ENCODE data around the gene ACSM3. TPM values are rescaled to one million over a fixed set of nuclear protein-coding genes. Genes with fewer than 3 reads are reported as not detected.

Gene ACSM3
- total and polyA plus RNA-seq, 11 donors = 2.0 to 22.5 (median 5.0) TPM

DNA sequence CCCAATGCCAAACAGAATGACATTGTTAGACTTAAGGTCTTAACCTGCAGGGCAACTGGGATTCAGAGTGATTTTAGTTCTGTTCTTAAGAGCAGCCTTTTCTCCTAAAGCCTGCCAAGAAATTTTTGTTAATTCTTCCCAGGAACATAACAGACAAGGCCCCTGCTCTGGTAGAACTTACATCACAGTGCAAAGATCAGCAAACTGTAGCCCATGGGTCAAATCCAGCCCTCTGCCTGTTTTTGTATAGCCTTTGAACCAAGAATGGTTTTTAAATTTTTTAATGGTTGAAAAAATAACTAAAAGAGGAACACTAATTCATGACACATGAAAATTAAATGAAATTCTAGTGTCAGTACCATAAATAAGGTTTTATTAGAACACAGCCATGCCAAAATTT, 3.8 kb downstream of the ACSM3 start:
- Histone ChIP-seq H3K27me3 (no peaks in the 10 kb centered on the region), H3K4me1 (peaks cover 0 to 13% (median 0%) of the 10 kb centered on the region in 12 donors), H3K9me3 (peaks cover 0 to 7% (median 0%) of the 10 kb centered on the region in 12 donors), H3K36me3 (no peaks in the 10 kb centered on the region), H3K27ac (no peak overlapping the region), H3K4me3 (no peak overlapping the region)
- ATAC-seq = no peak
- DNase-seq = no peak
- no peak for TF ChIP-seq POLR2A (IDR thresholded peaks at IDR 0.05)
- TF ChIP-seq, protein P1, sequence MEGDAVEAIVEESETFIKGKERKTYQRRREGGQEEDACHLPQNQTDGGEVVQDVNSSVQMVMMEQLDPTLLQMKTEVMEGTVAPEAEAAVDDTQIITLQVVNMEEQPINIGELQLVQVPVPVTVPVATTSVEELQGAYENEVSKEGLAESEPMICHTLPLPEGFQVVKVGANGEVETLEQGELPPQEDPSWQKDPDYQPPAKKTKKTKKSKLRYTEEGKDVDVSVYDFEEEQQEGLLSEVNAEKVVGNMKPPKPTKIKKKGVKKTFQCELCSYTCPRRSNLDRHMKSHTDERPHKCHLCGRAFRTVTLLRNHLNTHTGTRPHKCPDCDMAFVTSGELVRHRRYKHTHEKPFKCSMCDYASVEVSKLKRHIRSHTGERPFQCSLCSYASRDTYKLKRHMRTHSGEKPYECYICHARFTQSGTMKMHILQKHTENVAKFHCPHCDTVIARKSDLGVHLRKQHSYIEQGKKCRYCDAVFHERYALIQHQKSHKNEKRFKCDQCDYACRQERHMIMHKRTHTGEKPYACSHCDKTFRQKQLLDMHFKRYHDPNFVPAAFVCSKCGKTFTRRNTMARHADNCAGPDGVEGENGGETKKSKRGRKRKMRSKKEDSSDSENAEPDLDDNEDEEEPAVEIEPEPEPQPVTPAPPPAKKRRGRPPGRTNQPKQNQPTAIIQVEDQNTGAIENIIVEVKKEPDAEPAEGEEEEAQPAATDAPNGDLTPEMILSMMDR (IDR thresholded peaks at IDR 0.05) = no peak
- intact Hi-C loops (cut with DNase I) = loop anchor here in 1 of 10 donors (10.0 kb wide), 1 partner anchor 57 kb away; no protein-coding TSS in a partner anchor

DNA sequence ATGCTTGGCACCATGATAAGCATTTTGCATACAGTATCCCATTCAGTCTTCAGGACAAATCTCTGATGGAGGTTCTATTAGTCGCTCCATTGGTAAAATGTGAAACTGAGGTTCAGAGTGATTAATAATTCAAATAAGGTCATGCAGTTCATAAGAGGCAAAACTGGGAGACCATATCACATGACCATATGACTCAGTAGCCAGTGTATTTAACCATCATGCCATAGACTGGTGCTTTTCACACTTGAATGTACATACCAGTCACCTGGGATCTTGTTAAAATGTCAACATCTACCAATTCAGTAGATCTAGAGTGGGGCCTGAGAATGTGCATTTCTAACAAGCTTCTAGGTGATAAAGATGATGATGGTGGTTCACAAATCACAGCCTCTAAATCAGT, 4.3 kb downstream of the ACSM3 start:
- no peaks in the 10 kb centered on the region for H3K27me3 ChIP-seq
- no peak for DNase-seq
- peaks cover 0 to 5% (median 0%) of the 10 kb centered on the region in 12 donors for H3K9me3 ChIP-seq
- H3K4me1 ChIP-seq = peaks cover 0 to 8% (median 0%) of the 10 kb centered on the region in 12 donors
- no peaks in the 10 kb centered on the region for H3K36me3 ChIP-seq
- intact Hi-C loops (cut with DNase I) = loop anchor here in 1 of 10 donors (10.0 kb wide), 1 partner anchor 57 kb away; no protein-coding TSS in a partner anchor
- no peak for TF ChIP-seq POLR2A (IDR thresholded peaks at IDR 0.05)
- TF ChIP-seq, protein P1 (IDR thresholded peaks at IDR 0.05) = no peak
- WGBS, 4 donors = 96 to 100% (median 98%) methylated on average over 1 of the region's 1 CpG
- ATAC-seq = no peak
- no peak overlapping the region for H3K4me3 ChIP-seq
- H3K27ac ChIP-seq = no peak overlapping the region

DNA sequence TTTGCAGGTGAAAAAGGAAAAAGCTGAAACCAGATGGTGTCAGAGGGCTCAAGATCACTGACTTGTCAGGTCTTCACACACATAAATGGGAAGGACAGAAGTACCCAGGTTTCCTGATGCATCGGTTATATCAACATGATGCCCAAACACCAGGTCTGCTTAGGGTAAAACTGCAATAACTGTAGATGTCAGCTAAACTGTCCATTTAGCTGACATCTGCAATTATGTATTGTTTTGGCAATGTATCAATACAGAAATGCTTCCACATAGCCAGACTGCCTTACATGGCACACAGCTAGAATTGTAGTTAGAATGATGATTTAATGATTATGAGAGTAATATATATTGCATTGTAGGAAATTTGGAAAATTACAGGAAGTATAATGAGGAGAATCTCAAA, 5.0 kb downstream of the ACSM3 start:
- 27 to 92% (median 56%) methylated on average over 1 of the region's 1 CpG for WGBS, 4 donors

DNA sequence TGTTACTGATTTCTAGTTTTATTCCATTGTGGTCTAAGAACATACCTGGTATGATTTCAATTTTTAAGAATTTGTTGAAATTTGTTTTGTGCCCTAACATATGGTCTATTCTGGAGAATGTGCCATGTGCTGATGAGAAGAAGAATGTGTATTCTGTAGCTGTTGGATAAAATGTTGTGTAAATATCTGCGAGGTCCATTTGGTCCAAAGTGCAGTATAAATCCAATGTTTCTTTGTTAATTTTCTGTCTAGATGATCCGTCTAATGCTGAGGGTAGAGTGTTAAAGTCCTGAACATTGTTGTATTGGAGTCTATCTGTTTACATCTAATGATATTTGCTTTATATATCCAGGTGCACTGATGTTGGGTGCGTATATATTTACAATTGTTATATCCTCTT, 9.9 kb downstream of the ACSM3 start:
- ATAC-seq = no peak
- H3K4me3 ChIP-seq = no peak overlapping the region
- WGBS, 4 donors = 91 to 95% (median 92%) methylated on average over 3 of the region's 3 CpGs
- no peak overlapping the region for H3K27ac ChIP-seq
- no peak for TF ChIP-seq POLR2A (IDR thresholded peaks at IDR 0.05)
- TF ChIP-seq, protein P1 (IDR thresholded peaks at IDR 0.05) = no peak
- intact Hi-C loops (cut with DNase I) = no loop called here
- DNase-seq = no peak
- H3K36me3 ChIP-seq = peaks cover 0 to 8% (median 0%) of the 10 kb centered on the region in 9 donors
- no peaks in the 10 kb centered on the region for H3K27me3 ChIP-seq
- H3K4me1 ChIP-seq = no peaks in the 10 kb centered on the region
- peaks cover 0 to 5% (median 0%) of the 10 kb centered on the region in 12 donors for H3K9me3 ChIP-seq

More for the DNA sequence above, 5.0 kb downstream of the ACSM3 start:
- Histone ChIP-seq H3K9me3 (peaks cover 0 to 5% (median 0%) of the 10 kb centered on the region in 12 donors), H3K4me3 (no peak overlapping the region), H3K27me3 (no peaks in the 10 kb centered on the region), H3K36me3 (no peaks in the 10 kb centered on the region), H3K4me1 (peaks cover 0 to 6% (median 0%) of the 10 kb centered on the region in 12 donors), H3K27ac (no peak overlapping the region)
- DNase-seq = no peak
- intact Hi-C loops (cut with DNase I) = loop anchor here in 1 of 10 donors (10.0 kb wide), 1 partner anchor 56 kb away; no protein-coding TSS in a partner anchor
- no peak for ATAC-seq
- TF ChIP-seq, protein P1 (IDR thresholded peaks at IDR 0.05) = no peak
- no peak for TF ChIP-seq POLR2A (IDR thresholded peaks at IDR 0.05)
